ENCODE measurements around the gene ZSCAN16. TPM values are rescaled to one million over a fixed set of nuclear protein-coding genes. Genes with fewer than 3 reads are reported as not detected.
"Not testable (repeated sequence)": the region's sequence is repeated elsewhere in the genome, so short reads cannot be mapped to it uniquely, and the experiment has no call there.

ZSCAN16 gene
- total RNA-seq = 1.2 and 3.2 TPM in 2 replicates
- 2.4 TPM for polyA plus RNA-seq (2012)

DNA sequence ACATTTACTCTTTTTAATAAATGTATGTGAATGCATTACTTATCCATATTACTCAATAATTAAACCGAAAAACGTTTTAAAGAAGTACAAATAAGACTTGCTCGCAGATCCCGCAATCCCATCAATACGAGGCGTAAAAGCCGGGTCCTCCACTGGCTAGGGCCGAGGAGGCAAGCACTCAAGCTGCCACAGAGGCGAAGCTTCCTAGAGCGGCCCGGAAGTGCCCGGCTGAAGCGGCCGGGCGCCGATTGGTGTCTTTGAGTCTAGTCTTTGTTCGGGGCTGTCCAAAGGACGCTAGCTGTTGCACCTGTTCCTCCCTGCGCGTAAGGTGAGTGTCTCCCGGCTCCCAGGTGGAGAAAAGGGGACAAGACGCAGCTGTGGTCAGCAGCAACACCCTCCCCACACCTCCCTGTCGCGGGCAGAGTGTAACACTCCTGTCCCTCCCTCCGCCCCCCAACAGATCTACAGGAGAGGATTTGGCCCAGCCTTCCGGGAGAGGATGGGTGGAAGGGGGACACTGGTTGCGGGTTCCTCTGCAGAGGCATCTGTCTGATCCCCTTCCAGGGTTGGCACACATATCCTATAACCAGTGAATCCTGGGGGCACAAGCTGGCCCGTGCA, at the start of gene ZSCAN16:
Gene ZSCAN16 (plus strand): TSS at position 260 of the 621 bp plus-strand sequence. CDS start 835 bp downstream, outside the sequence.
- peak; percentile 91 for DNase-seq (ENCODE audit: low read depth)

DNA sequence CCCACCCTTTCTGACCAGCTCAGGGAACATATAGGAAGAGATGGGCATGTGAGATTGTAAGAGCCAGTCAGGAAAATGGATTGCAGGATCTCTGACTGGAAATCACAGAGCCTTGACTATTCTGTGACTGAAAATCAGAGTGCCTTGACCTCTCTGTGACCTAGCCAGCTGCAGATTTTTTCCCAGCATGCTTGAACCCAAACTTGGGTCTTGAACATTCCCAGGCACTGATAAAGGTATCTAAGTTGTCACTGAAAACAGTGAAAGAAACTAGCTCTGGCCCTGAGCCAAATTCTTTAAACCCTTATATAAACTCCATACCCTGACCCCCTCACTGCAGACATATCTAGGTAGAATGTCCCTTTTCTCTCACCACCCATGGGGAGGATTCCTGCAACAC, 46.4 kb upstream of the ZSCAN16 start:
- no peak for DNase-seq (ENCODE audit: low read depth)

DNA sequence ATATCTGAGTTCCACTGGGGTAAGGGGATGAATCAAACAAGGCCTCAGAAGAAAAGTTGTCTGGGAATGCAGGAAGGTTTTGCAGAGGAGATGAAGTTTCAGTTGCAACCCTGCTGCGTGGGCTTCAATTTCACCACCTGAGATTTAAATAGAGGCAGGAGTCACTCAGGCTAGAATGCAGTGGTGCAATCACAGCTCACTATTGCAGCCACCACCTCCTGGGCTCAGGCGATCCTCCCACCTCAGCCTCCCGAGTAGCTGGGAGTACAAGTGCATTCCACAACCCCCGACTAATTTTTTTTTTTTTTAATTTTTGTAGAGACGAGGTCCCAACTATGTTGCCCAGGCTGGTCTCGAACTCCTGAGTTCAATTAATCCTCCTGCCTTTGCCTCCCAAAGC, 45.6 kb upstream of the ZSCAN16 start:
- no peak for DNase-seq (ENCODE audit: low read depth)

DNA sequence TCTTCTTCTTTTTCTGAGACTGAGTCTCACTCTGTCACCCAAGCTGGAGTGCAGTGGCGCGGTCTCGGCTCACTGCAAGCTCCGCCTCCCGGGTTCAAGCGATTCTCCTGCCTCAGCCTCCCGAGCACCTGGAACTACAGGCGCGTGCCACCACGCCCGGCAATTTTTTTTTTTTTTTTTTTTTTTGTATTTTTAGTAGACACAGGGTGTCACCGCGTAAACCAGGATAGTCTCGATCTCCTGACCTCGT, 44.1 kb upstream of the ZSCAN16 start, which contains the start of gene ZNF165:
Gene ZNF165 (plus strand): TSS at position 188 of the 250 bp plus-strand sequence. CDS start 4,913 bp downstream, outside the sequence.
- DNase-seq (ENCODE audit: low read depth) = not testable (repeated sequence)

DNA sequence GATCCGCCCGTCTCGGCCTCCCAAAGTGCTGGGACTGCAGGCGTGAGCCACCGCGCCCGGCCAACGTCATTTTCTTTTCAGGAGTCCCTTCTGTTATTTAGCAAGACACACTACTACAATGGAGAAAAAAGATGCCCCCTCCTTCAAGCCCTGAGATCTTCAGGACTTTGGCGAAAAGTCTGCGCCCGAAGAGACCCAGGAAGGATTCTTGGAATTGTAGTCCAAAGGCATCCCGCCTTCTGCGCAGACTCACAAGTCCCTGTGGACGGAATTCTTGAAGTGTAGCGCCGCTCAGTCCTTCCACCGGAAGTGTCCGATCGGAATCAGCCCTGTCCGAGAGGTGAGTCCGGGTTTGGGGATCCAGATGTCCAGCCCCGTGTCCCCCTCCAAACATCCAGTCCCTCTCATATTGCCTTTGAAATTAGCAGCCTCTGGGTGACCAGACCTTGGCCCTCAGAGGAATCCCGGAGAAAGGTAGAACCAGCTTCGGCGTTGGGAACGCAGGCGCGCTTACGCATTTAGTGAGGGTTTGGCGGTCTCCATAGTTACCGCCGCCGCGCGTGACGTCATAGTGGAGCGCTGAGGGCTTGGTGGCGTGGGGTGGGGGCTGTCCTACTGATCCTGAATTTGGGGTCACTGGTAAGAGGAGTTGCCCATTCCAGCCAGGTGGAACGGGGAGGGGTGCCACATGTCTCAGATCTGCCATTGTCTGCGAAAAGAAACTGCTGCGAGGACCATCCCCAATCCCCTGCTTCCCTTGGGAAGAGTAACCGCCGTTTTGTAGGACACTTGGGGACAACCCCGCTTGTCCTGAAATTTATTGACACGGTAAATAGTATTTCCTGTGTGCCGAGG, 43.6 kb upstream of the ZSCAN16 start:
- peak; percentile 99 for DNase-seq (ENCODE audit: low read depth)

DNA sequence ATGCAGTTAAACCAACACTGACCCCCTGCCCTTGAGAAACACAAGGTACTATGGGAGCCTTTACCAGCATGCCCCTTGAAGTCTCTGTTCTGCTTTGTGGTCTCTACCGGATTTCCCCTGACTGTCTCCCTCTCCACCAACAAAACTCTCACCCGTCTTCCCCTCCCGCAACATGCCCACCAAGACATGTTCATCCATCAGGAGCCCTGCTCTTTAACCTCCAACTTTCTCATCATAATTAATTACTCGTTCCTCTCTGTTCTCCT, 43.0 kb upstream of the ZSCAN16 start:
- DNase-seq (ENCODE audit: low read depth) = no peak

DNA sequence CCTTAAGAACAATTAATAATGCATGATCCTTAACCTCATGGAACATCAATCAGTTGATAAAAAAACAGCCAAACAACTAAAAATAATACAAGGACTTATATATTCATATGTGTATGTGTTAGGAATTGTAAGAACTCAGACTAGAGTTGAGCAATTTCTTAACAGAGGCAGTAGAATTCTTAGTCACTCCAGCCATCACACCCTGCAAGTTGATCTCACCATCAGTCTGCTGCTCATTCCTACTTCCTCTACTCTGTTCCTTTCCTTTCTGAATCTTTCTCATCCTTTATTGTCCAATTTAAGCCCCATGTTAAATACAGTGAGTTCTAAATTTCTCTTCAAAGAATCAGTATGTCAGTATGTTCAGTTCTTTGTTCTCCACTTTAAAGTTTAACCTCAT, 41.5 kb upstream of the ZSCAN16 start:
- no peak for DNase-seq (ENCODE audit: low read depth)

DNA sequence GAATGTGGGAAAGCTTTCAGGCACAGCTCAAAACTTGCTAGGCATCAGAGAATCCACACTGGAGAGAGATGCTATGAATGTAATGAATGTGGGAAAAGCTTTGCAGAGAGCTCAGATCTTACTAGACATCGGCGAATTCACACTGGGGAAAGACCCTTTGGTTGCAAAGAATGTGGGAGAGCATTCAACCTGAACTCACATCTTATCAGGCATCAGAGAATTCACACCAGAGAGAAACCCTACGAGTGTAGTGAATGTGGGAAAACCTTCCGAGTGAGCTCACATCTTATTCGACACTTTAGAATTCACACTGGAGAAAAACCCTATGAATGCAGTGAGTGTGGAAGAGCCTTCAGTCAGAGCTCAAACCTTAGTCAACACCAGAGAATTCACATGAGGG, 35.4 kb upstream of the ZSCAN16 start:
- no peak for DNase-seq (ENCODE audit: low read depth)

DNA sequence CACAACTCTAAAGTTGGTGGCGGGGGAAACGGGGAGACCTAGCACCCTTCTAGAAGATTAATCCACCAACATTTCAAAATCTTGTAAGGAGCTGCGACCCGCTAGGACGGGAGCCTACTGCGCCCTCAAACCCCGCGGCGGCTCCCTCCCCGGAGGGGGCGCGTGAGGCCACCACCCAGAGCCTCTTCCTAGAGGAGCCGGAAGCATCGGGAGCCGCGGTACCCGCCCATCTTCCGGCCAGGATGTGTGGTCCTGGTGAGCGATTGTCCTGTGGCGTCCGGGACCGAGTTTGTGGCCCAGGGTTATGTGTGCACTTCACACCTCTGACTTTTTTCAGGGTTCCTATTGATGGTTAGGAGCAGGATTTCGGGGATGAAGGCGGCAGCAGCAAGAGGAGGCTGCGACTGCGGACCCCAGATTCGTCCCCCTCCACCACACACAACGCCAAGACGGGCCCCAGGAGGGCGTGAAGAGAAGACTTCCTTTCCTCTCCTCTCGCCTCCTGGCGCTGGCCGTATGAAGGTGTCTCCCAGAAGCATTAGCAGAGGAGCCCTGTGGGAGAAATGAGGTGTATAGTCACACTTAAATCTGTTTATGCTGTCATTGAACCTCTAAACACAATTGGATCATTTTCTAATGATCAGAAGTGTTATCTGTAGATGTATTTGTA, 33.4 kb upstream of the ZSCAN16 start:
- peak; percentile 11 for DNase-seq (ENCODE audit: low read depth)

DNA sequence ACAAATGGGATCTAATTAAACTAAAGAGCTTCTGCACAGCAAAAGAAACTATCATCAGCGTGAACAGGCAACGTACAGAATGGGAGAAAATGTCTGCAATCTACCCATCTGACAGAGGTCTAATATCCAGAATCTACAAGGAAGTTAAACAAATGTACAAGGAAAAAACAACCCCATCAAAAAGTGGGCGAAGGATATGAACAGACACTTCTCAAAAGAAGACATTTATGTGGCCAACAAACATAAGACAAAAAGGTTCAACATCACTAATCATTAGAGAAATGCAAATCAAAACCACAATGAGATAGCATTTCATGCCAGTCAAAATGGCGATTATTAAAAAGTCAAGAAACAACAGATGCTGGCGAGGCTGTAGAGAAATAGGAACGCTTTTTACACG, 22.2 kb upstream of the ZSCAN16 start:
- DNase-seq (ENCODE audit: low read depth) = not testable (repeated sequence)

DNA sequence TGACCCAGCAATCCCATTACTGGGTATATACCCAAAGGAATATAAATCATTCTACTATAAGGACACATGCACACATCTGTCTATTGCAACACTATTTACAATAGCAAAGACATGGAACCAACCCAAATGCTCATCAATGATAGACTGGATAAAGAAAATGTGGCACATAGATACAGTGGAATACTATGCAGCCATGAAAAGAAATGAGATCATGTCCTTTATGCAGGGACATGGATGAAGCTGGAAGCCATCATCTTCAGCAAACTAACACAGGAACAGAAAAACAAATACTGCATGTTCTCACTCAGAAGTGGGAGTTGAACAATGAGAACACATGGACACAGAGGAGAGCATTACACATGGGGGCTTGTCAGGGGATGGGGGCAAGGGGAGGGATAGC, 21.7 kb upstream of the ZSCAN16 start:
- DNase-seq (ENCODE audit: low read depth) = not testable (repeated sequence)

DNA sequence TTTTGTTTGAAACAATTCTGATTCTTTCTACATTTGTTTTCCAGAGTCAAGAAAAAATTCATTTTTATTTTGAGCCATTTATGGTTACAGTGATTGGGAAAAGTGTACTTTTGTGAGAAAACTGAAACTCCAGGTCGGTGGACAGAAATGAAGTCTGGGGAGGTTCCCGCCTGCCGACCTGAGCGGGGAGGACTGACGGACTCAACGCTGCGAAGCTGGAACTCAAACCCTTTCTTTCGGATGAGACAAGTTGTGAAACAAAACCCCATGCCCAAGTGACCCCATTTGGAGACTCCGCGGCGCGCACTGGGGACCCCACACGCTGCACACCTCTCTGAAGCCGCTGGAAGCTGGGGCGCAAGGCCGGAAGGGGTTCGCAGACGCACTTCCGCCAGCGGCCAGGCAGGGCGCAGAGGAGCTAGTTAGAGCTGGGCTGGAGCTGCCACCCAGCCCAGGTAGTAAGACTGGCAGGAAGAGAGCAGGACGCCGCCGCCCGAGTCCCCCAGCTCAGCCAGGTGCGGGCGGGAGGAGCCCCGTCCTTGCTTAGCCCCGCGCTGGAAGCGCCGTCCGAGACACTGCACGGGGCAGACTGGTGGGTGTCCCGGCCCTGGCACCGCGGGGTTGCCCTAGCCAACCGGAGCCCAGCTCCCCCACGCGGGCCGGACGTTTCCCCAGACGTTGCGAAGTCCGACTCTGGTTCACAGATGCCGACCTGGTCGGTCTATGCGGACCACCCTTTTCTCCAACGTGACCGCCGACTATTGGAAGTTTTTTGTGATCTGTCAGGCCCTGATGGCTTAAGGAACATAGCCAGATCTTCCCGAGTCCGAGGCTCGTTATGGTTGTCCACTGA, 19.8 kb upstream of the ZSCAN16 start:
- DNase-seq (ENCODE audit: low read depth) = peak; percentile 85

DNA sequence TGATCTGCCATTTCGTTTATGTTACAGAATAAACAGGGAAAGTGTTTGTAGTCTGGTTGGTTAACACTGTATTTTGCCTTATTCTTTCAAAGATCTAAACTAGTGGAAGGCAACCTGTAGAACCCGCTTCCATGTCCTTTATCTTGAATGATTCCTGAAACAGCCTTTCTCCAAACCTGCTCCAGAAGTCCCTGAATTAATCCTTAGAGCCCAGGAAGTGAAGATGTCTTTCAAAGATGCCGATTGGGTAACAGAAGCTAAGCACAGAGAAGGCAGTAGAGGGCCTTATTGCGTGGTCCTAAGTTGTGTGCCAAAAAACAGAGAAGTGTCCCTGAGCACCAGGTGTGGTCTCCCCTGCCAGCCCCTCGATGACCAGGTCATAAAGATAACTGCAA, 19.2 kb upstream of the ZSCAN16 start:
- DNase-seq (ENCODE audit: low read depth) = peak; percentile 36

DNA sequence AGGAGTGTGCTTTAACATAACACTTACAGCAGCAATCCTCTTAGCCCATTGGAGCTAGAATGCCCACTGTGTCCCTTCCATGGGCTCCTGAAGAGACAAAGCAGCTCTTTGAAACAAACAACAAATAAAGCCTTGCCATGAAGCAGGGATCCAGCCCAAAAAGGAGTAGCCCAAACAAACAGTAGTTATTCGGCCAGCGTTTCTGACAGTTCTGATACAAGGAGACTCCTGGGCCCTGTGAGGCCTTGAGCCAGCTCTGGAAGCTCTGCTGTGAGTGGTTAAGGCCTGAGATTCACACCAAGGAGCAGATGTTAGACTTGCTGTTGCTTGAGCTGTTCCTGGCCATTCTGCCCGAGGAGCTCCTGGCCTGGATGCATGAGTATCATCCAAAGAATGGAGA, 16.9 kb upstream of the ZSCAN16 start:
- DNase-seq (ENCODE audit: low read depth) = no peak

DNA sequence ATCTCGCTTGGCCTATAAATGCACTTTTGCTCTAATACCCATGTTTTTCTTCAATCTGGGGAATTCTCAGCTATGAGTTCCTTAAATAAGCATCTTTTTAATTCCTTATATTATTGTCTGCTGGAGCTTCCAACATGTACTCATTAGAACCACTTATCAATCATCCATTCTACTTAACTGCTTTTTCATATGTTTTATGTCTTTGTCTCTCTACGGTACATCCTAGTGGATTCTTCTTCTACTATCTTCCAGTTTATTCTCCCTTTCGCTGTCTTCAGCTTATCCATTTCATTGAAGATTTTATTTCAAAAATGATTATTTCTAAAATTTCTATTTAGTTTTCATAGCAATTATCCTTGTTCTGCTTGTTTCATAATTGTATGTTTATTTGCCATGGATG, 12.4 kb upstream of the ZSCAN16 start:
- no peak for DNase-seq (ENCODE audit: low read depth)

DNA sequence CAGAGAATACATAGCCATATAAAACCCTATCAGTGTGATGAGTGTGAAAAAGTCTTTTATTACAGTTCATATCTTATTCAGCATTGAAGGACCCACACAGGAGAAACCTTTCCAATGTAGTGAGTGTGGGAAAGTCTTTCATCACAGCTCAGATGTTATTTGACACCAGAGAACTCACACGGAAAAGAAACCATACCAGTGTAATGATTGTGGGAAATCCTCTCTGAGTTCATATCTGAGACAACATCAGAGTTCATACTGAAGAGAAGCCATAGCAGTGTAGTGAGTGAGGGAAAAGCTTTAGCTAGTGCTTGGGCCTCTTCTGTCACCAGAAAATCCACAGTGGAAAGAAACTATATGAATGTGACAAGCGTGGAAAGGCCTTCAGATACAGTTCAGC, 8.6 kb upstream of the ZSCAN16 start:
- DNase-seq (ENCODE audit: low read depth) = no peak

DNA sequence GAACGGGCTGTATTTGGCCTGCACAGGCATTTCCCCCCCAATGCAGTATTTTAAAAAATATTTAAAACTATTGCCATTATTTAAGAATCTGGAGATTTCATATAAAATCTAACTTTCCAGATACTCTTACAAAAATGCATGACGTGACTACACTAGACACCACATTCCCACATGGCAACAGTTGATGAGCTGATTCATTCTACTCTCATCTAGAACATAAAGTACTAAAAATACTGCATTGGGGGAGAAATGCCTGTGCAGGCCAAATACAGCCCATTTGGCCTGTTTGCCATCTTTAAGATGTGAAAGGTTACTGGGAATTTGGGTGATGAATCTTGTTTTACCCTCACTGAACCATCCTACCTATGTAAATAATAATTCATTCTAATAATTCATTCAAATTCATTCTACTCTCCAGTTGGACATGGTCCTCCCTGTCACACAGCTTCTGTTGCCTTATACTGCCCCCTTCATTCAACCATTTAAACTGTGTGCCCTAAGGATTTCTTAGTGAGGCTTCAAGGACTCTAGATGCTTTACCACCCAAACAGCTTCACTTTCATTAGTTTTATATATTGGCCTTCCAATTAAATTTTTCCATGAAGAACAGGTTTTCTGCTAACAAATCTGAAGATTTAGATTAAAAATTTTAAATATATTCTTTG, 6.9 kb upstream of the ZSCAN16 start:
- no peak for DNase-seq (ENCODE audit: low read depth)

DNA sequence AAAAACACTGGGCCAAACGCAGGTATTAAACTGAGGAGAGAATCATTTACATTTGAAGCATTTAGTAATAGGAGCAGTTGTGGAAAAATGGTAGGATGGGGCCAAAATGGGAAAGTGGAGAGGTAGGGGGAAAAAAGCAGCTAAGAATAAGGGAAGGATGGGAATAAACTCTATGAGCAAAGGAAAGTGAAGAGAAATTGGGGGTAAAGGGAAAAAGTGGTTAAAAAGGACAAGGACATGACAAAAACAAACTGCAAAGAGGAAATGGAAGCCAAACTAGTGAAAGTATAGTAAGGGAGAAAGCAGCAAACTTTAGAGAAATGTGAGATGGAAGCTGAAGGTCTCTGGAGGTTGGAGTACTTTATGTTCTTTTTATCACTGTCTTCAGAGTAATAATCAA, 6.2 kb upstream of the ZSCAN16 start:
- no peak for DNase-seq (ENCODE audit: low read depth)

DNA sequence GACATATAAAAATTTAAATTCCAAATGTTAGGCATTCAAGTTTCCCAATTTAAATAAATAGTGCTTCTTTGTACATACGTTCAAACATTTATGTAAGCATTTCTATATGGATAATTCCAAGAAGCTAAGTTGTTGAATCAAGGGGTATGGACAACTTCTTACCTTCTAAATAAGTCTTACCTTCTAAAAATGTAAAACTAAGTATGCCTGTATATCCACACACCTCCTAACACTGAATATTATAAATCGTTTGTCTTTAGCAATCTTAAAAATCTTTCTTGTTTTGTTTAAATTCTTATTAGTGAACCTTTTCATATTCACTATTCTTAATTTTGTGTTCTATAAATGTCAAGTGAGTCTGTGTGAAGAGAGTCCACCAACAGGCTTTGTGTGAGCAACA, 2.5 kb upstream of the ZSCAN16 start:
- DNase-seq (ENCODE audit: low read depth) = no peak

DNA sequence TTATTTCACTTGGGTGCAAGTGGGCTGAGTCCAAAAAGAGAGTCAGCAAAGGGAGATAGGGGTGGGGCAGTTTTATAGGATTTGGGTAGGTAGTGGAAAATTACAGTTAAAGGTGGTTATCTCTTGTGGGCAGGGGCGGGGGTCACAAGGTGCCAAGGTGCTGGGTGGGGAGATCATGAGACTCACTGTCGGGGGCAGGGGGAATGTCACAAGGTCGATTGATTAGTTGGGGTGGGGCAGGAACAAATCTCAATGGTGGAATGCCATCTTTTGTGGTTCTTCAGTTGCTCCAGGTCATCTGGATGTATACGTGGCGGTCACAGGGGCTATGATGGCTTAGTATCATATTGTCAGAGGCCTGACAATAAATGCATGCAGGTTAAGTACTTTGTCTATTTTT, 2.1 kb upstream of the ZSCAN16 start:
- not testable (repeated sequence) for DNase-seq (ENCODE audit: low read depth)

DNA sequence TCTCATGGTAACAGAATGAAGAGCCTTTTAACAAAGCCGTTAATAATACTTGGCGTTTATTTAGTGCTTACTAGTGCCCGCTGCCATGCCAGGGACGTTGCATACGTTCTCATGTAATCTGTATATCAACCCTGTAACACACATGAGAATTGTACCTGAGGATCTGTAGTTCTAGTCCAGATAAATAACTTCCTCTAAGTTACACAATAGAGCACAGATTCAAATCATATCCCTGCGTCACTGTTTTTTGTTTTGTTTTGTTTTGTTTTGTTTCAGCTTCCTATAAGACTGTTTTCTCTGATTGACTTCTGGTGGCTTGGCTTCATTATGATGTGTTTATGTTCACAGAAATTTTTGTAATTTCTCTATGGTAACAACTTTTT, 553 bp downstream of the ZSCAN16 start:
- no peak for DNase-seq (ENCODE audit: low read depth)
